Germinal center (tissue), 1 donor: ENCODE results near the gene MRPS34.
A peak's percentile ranks its signal among the peaks of the same experiment; 100 is the strongest.

ENCODE experiments used
- DNase-seq: peaks from one replicate; pipeline ENCODE4 v3.0.0; 2012; ENCODE audit warnings: mixed read lengths, low spot score

MRPS34 gene

GRCh38 chr16:1727651-1728624 lies 45.0 kb downstream of the MRPS34 start:
- no peak for DNase-seq

- DNase-seq: no peak
Measured at GRCh38 chr16:1726661-1727502, 46.1 kb downstream of the MRPS34 start.

GRCh38 chr16:1724491-1724890 lies 48.4 kb downstream of the MRPS34 start:
- no peak for DNase-seq

GRCh38 chr16:1723450-1724147 lies 49.3 kb downstream of the MRPS34 start:
- DNase-seq: peak; percentile 50
